C4-2B (cell line): Measurements from ENCODE around the gene MUC5B.

ENCODE experiments used
- CTCF ChIP-seq: fragments of 450-650 bp; conservative IDR thresholded peaks from 2 replicates; pipeline ENCODE4 v1.5.1; 2017; ENCODE audit warnings: mild to moderate bottlenecking
- ZFX ChIP-seq: fragments of 450-650 bp; IDR thresholded peaks from 2 replicates; pipeline ENCODE4 v1.6.1; 2017

- TF ChIP-seq CTCF = no peak
- TF ChIP-seq ZFX = no peak
These were observed 48.1 kb downstream of the MUC5B start for GRCh38 chr11:1271002-1271401.
